Body of pancreas (tissue), 4 donors: Measurements from ENCODE around the gene PALLD.

ENCODE experiments used
- POLR2A ChIP-seq, 3 donors: fragments of 450-650 bp; IDR thresholded peaks; one replicate each; pipeline ENCODE4 v1.6.1; 2016; ENCODE audit warnings: antibody characterized with exemption in 3 of 3, mild to moderate bottlenecking in 2 of 3
- TF ChIP-seq, protein P1 (sequence below), 7 experiments: fragments of 450-650 bp in 4 of 7; fragments of 200-600 bp in 3 of 7; sonication (generic) in 3 of 7; IDR thresholded peaks; one replicate each; pipeline ENCODE4 v1.5.1; 2016 to 2019; ENCODE audit warnings: antibody characterized with exemption in 7 of 7

- TF ChIP-seq, protein P1, sequence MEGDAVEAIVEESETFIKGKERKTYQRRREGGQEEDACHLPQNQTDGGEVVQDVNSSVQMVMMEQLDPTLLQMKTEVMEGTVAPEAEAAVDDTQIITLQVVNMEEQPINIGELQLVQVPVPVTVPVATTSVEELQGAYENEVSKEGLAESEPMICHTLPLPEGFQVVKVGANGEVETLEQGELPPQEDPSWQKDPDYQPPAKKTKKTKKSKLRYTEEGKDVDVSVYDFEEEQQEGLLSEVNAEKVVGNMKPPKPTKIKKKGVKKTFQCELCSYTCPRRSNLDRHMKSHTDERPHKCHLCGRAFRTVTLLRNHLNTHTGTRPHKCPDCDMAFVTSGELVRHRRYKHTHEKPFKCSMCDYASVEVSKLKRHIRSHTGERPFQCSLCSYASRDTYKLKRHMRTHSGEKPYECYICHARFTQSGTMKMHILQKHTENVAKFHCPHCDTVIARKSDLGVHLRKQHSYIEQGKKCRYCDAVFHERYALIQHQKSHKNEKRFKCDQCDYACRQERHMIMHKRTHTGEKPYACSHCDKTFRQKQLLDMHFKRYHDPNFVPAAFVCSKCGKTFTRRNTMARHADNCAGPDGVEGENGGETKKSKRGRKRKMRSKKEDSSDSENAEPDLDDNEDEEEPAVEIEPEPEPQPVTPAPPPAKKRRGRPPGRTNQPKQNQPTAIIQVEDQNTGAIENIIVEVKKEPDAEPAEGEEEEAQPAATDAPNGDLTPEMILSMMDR (IDR thresholded peaks at IDR 0.05), result no peak
- no peak for TF ChIP-seq POLR2A (IDR thresholded peaks at IDR 0.05)
Observed at GRCh38 chr4:168664242-168664891, 167.5 kb downstream of the PALLD start.
